Activated CD4-positive, CD25-positive, alpha-beta regulatory T cell treated with anti-CD3 and anti-CD28 coated beads, Interleukin-2, amount 50 U/mL, for 72 hours (primary cell): ENCODE data around the gene LMAN1L.

Experiments used
- DNase-seq: peaks from one replicate; pipeline ENCODE4 v3.0.0; 2021

LMAN1L gene

GRCh38 chr15:74794248-74794969 is 18.2 kb upstream of the LMAN1L start:
- DNase-seq = no peak

GRCh38 chr15:74794970-74795349 is 17.7 kb upstream of the LMAN1L start:
- no peak for DNase-seq

DNA sequence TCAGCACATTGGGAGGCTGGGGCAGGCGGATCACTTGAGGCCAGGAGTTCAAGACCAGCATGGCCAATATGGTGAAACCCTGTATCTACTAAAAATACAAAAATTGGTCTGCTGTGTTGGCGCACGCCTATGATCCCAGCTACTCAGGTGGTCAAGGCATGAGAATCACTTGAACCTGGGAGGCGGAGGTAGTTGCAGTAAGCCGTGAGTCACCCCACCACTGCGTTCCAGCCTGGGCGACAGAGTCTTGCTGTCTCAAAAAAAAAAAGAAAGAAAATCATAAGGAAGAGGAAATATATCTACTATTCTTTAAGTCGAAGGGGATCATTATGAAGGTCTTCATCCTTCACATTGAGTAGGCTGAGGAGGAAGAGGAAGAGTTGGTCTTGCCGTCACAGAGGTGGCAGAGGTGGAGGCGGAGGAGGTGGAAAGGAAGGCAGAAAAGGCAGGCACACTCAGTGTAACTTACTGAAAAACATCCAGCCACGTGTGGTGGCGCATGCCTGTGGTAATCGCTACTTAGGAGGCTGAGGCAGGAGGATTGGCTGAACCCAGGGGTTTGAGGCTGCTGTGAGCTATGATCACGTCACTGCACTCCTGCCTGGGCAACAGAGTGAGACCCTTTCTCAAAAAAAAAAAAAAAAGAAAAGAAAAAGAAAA is 16.5 kb upstream of the LMAN1L start:
- no peak for DNase-seq

DNA sequence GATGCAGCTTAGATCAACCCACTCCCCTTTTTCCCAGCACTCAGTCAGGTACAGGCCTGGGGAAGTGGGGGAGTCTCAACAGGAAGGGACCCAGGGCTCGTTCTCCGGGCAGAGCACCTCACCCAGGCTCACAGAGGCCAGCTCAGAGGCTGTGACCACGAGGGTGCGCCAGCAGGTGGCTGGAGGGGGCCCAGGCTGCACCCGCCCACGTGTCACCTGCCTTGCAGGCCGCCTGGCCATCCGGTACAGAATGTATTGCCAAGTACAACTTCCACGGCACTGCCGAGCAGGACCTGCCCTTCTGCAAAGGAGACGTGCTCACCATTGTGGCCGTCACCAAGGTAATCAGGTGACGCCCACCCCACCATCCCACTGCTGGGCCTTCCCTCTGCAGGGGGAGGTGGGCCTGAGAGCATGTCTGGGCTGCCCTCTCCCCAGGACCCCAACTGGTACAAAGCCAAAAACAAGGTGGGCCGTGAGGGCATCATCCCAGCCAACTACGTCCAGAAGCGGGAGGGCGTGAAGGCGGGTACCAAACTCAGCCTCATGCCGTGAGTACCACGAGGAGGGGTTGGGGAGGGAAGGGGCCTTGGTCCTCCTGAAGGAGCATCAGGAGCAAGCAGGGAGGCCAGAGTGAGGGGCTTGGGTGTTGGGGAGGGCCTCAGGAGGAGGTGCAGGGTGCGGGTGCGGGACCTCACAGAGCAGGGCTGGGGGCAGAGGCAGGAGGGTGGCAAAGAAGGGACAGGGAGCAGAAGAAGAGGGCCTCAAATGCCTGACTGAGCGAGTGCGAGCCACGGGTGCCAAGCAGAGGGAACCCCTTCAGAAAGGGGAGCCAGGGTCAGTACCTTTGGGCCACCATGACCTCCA is 14.0 kb upstream of the LMAN1L start:
- DNase-seq = no peak

GRCh38 chr15:74799255-74799855 is 13.3 kb upstream of the LMAN1L start:
- no peak for DNase-seq

GRCh38 chr15:74799856-74800558 is 12.6 kb upstream of the LMAN1L start:
- DNase-seq = peak; percentile 88

DNA sequence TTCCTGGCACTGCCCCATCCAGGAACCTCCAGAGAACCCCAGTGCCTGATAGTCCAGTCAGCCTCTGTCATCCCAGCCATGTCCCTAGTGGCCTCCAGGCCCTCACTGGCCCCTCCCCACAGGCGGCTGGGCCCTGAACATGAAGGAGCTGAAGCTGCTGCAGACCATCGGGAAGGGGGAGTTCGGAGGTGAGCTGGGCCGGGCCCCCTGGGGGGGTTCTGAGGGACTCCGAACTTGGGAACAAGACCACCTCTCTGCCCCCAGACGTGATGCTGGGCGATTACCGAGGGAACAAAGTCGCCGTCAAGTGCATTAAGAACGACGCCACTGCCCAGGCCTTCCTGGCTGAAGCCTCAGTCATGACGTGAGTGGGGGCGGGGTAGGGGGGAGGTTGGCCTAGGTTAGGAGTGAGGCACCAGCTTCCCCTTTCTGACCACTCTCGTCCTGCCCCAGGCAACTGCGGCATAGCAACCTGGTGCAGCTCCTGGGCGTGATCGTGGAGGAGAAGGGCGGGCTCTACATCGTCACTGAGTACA is 12.0 kb upstream of the LMAN1L start:
- DNase-seq = no peak

GRCh38 chr15:74801311-74801997 is 11.2 kb upstream of the LMAN1L start:
- DNase-seq = no peak

GRCh38 chr15:74802290-74802689 is 10.3 kb upstream of the LMAN1L start:
- no peak for DNase-seq

DNA sequence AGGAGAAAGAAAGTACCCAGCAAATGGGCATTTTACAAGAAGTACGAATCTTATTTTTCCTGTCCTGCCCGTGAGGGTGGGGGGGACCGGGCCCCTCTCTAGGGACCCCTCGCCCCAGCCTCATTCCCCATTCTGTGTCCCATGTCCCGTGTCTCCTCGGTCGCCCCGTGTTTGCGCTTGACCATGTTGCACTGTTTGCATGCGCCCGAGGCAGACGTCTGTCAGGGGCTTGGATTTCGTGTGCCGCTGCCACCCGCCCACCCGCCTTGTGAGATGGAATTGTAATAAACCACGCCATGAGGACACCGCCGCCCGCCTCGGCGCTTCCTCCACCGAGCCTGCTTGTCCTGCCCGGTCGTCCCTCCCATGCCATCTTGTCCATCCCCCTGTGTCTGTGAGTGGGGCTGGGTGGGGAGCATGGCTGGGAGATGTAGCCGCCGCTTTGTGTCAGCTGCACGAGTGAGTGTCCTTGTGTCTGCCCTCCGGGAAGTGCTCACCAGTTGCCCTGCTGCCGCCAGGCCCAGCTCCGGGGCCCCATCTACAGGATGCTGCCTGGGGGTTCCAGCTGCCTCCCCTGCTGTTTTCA is 9.7 kb upstream of the LMAN1L start:
- no peak for DNase-seq

DNA sequence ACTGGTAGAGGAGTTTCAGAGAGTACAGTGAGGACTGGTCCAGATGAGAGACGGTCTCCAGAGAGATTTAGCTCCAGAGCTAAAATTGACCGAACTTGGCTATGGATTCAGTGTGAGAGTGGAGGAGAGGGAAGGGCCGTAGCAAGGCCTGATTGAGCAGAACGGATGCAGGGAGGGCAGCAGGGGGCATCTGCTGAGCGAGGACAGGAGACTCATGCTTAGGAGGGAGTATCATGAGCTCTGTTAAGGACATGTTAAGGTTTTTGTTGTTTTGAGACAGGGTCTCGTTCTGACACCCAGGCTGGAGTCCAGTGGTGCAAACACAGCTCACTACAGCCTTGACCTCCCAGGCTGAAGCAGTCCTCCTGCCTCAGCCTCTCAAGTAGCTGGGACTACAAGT is 7.7 kb upstream of the LMAN1L start:
- no peak for DNase-seq

DNA sequence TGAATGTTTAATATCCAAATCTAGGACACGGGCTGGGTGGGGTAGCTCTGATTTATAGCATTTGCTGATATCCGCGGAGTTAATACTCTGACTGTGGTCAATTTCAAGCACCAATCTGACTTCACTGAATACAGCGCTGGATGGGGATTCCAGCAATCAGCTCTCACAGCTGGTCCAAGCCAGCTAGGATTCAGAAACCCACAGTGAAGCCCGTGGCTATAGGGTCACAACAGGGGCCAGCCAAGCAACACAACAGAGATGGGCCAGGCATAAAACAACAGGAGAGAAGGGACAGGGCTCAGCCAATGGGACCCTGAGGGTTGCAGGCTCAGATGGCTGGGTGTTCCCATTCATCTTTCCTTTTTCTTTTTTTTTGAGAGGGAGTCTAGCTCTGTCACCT is 5.4 kb upstream of the LMAN1L start:
- no peak for DNase-seq

GRCh38 chr15:74808078-74808839 is 4.4 kb upstream of the LMAN1L start:
- DNase-seq = no peak

DNA sequence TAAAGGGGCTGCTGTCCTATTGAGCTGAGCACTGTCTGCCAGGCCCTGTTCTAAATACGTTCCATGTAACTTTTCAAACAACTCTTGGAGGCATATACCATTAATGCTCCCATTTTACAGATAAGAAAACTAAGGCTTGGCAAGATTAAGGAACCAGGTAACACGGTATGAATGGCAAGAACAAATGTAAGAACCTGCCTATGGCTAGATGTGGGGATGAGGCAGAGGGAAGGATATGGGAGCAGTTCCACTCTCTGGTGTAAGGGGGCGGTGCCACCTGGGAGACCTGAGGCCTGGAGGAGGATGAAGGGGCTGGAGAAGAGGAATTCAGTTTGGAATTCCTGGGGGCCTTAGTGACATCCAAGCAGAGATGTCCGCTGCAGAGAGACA is 3.8 kb upstream of the LMAN1L start:
- DNase-seq = no peak

GRCh38 chr15:74809242-74809641 is 3.4 kb upstream of the LMAN1L start:
- DNase-seq = no peak

DNA sequence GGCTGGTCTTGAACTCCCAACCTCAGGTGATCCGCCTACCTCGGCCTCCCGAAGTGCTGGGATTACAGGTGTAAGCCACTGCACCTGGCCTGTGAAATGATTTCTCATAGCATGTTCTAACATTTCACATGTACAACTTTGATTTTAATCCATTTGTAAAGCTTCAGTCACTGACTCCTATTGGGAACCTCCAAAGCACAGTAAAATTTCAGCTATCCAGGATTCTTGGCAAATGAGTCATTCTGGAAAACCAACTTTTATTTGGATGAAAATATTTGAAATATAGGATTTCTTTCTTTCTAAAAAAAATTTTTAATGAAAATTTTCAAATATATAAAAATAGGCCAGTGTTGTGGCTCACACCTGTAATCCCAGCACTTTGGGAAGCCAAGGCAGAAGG is 2.7 kb upstream of the LMAN1L start:
- DNase-seq = no peak

- no peak for DNase-seq
Observed at GRCh38 chr15:74815121-74815934, 2.7 kb downstream of the LMAN1L start.

- no peak for DNase-seq
Observed at GRCh38 chr15:74815961-74816360, 3.3 kb downstream of the LMAN1L start.

DNA sequence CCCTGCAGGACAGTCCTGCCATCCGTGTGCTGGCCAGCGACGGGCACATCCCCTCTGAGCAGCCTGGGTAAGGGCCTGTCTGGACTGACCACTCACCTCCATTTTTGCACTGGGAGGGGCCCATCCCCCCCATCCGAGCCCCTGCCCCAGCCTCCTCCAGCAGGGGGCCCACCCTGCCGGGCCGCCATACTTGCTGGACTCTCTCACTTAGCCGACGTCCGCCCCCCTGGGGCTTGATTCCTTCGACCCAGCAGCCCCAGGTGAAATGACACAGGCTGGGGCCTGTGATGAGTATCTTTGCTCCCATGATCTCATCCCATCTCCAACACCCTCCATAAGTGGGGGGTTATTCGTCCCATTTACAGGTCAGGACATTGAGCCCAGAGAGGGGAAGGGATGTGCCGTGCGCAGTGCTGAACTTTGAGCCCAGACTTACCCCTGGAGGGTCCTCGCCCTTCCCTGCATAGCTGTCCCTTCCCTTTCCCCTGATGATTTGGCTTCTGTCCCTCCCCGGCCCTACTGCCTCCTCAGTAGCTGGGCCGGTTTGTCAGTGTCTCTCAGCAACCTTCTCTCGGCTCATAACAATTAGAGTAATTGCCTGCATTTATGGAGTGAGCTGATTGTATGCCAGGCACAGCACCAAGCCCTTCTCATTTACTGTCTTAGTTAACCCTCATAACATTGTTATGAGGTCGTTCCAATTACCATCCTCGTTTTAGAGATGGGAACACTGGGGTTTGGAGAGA is 4.2 kb downstream of the LMAN1L start:
- DNase-seq = no peak
